ENCODE measurements around the gene BMPR1B. TPM values are rescaled to one million over a fixed set of nuclear protein-coding genes. Genes with fewer than 3 reads are reported as not detected.
"Not testable (repeated sequence)": the region's sequence is repeated elsewhere in the genome, so short reads cannot be mapped to it uniquely, and the experiment has no call there.

BMPR1B gene
- total RNA-seq, 1 experiment from 2014 or later, result 0.42 TPM

GRCh38 chr4:95050980-95051701 is 293.4 kb downstream of the BMPR1B start:
- Histone ChIP-seq H3K36me3 (replicated peaks; ENCODE audit: control insufficient read depth, insufficient read depth, low read length) (no peaks in the 10 kb centered on the region), H3K4me3 (ENCODE audit: insufficient read depth, low read depth, low read length) (no peak overlapping the region), H3K27me3 (ENCODE audit: control insufficient read depth, insufficient read depth, low read length) (no peaks in the 10 kb centered on the region)
- DNase-seq, result no peak

DNA sequence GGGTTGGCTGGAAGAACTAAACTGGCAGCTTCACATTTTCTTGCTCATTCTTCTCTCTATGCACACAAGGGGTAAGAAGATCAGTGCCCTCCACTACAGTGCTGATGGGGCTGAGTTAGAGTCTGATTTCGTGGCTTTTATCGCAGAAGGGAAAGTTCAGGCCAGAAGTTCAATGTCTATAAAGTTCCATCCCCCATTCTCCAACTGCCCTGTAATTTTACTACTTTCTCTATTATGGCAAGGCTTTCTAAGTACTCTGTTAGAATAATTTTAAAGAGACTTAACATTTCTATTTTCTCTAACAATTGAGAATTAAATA is 293.9 kb downstream of the BMPR1B start:
- H3K4me3 ChIP-seq (ENCODE audit: insufficient read depth, low read depth, low read length), result no peak overlapping the region
- DNase-seq, result no peak

DNA sequence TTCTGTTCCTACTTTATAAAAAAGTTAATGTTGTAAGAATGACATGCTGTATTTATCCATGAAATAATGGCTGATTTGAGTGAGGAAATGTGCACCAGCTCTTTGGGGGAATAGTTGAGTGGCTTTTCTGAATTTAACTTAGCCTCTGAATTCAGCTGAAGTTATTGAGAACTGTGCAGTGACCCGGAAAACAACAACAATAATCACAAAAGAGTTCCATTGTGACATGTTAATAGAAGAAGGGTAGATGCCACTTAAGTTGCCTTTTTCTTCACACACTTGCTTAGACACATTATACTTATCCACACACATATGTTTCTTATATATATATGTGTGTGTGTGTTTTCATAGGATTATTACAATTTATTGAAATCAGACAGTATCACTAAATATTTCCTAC is 301.2 kb downstream of the BMPR1B start:
- DNase-seq, result no peak
- no peaks in the 10 kb centered on the region for H3K36me3 ChIP-seq (replicated peaks; ENCODE audit: control insufficient read depth, insufficient read depth, low read length)
- no peaks in the 10 kb centered on the region for H3K27me3 ChIP-seq (ENCODE audit: control insufficient read depth, insufficient read depth, low read length)
- no peak overlapping the region for H3K4me3 ChIP-seq (ENCODE audit: insufficient read depth, low read depth, low read length)

More for the DNA sequence above, 293.9 kb downstream of the BMPR1B start:
- Histone ChIP-seq H3K27me3 (ENCODE audit: control insufficient read depth, insufficient read depth, low read length) (no peaks in the 10 kb centered on the region), H3K36me3 (replicated peaks; ENCODE audit: control insufficient read depth, insufficient read depth, low read length) (no peaks in the 10 kb centered on the region)

DNA sequence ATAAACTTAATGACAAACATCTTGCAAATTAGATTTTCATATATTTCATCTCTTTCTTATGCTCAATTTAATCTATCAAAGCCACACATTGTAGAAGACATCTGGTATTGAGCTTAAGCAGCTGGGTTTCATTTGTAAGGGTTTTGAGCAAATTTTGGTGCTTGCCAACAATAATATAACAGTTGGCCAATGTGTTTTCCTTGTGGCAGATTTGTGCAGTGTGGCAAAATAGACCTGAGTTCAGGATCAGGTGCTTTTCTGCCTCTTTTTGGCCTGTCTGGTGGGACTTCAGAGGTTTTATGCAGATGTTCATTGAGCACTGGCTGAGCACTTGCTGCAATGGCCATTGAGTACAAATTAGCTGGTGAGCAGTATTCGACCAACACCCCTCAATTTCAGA is 301.9 kb downstream of the BMPR1B start:
- Histone ChIP-seq H3K36me3 (replicated peaks; ENCODE audit: control insufficient read depth, insufficient read depth, low read length) (no peaks in the 10 kb centered on the region), H3K27me3 (ENCODE audit: control insufficient read depth, insufficient read depth, low read length) (no peaks in the 10 kb centered on the region), H3K4me3 (ENCODE audit: insufficient read depth, low read depth, low read length) (no peak overlapping the region)
- DNase-seq, result no peak

DNA sequence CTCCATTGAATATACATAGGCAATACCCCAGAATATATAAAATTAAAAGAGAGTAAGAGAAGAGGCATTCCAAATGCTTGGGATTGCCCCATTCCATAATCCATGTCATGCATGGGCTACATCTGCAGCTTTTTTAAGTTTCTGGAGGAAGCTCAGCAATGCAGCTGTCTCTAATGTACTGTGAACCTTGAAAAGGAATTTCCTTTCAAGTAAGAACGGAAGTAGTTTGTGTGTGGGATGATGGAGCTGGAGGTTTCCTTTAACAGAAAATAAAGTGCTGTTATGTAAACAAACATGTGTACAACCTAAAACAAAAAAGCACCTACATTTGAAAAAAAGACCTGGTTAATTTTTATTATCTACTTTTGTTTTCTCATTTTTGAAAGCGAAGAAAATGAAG is 303.5 kb downstream of the BMPR1B start:
- no peak for DNase-seq
- H3K27me3 ChIP-seq (ENCODE audit: control insufficient read depth, insufficient read depth, low read length), result no peaks in the 10 kb centered on the region
- no peaks in the 10 kb centered on the region for H3K36me3 ChIP-seq (replicated peaks; ENCODE audit: control insufficient read depth, insufficient read depth, low read length)
- no peak overlapping the region for H3K4me3 ChIP-seq (ENCODE audit: insufficient read depth, low read depth, low read length)

DNA sequence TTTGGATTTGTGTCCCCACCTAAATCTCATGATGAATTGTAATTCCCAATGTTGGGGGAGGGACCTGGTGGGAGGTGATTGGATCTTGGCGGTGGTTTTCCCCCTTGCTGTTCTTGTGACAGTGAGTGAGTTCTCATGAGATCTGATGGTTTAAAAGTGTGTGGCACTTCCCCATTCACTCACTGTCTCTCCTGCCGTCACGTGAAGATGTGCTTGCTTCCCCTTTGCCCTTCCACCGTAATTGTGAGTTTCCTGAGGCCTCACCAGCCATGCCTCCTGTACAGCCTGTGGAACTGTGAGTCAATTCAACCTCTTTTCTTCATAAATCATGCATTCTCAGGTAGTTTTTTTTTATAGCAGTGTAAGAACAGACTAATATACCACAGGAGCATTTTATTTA is 304.0 kb downstream of the BMPR1B start:
- H3K36me3 ChIP-seq (replicated peaks; ENCODE audit: control insufficient read depth, insufficient read depth, low read length); DNase-seq; H3K27me3 ChIP-seq (ENCODE audit: control insufficient read depth, insufficient read depth, low read length); H3K4me3 ChIP-seq (ENCODE audit: insufficient read depth, low read depth, low read length): not testable (repeated sequence)

GRCh38 chr4:95066050-95066449 is 308.3 kb downstream of the BMPR1B start:
- H3K27me3 ChIP-seq (ENCODE audit: control insufficient read depth, insufficient read depth, low read length), result no peaks in the 10 kb centered on the region
- H3K36me3 ChIP-seq (replicated peaks; ENCODE audit: control insufficient read depth, insufficient read depth, low read length), result no peaks in the 10 kb centered on the region
- DNase-seq, result no peak
- no peak overlapping the region for H3K4me3 ChIP-seq (ENCODE audit: insufficient read depth, low read depth, low read length)

- Histone ChIP-seq H3K4me3 (ENCODE audit: insufficient read depth, low read depth, low read length) (no peak overlapping the region), H3K36me3 (replicated peaks; ENCODE audit: control insufficient read depth, insufficient read depth, low read length) (no peaks in the 10 kb centered on the region), H3K27me3 (ENCODE audit: control insufficient read depth, insufficient read depth, low read length) (no peaks in the 10 kb centered on the region)
- no peak for DNase-seq
These were observed 310.6 kb downstream of the BMPR1B start for GRCh38 chr4:95068401-95068800.

- Histone ChIP-seq H3K27me3 (ENCODE audit: control insufficient read depth, insufficient read depth, low read length) (no peaks in the 10 kb centered on the region), H3K4me3 (ENCODE audit: insufficient read depth, low read depth, low read length) (no peak overlapping the region), H3K36me3 (replicated peaks; ENCODE audit: control insufficient read depth, insufficient read depth, low read length) (no peaks in the 10 kb centered on the region)
- DNase-seq, result no peak
These were observed 311.2 kb downstream of the BMPR1B start for GRCh38 chr4:95068818-95069478.

- Histone ChIP-seq H3K27me3 (ENCODE audit: control insufficient read depth, insufficient read depth, low read length) (no peaks in the 10 kb centered on the region), H3K36me3 (replicated peaks; ENCODE audit: control insufficient read depth, insufficient read depth, low read length) (no peaks in the 10 kb centered on the region), H3K4me3 (ENCODE audit: insufficient read depth, low read depth, low read length) (no peak overlapping the region)
- DNase-seq, result no peak
These were observed 314.1 kb downstream of the BMPR1B start for GRCh38 chr4:95071851-95072250.

DNA sequence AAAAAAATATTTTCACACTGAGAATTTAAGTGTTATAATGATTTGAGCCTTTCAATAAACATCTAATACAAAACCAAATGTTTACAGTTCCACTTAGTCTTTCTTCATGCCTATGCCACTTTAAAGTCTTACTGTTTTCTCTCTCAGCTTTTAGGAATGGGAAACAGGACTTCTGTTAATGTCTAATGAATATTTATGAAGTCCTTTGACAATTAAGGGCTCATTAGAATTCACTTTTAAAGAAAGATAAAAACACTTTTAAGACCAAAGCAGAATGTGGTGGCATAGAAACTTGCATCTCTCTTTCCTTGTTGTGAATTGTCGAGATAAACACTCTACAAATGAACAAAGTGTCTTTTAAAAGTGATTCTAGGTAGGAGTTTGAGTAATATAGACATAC is 315.9 kb downstream of the BMPR1B start:
- no peak overlapping the region for H3K4me3 ChIP-seq (ENCODE audit: insufficient read depth, low read depth, low read length)
- H3K36me3 ChIP-seq (replicated peaks; ENCODE audit: control insufficient read depth, insufficient read depth, low read length), result no peaks in the 10 kb centered on the region
- DNase-seq, result no peak
- H3K27me3 ChIP-seq (ENCODE audit: control insufficient read depth, insufficient read depth, low read length), result no peaks in the 10 kb centered on the region

- Histone ChIP-seq H3K4me3 (ENCODE audit: insufficient read depth, low read depth, low read length) (no peak overlapping the region), H3K36me3 (replicated peaks; ENCODE audit: control insufficient read depth, insufficient read depth, low read length) (no peaks in the 10 kb centered on the region), H3K27me3 (ENCODE audit: control insufficient read depth, insufficient read depth, low read length) (no peaks in the 10 kb centered on the region)
- DNase-seq, result no peak
These were observed 320.1 kb downstream of the BMPR1B start for GRCh38 chr4:95077864-95078263.

GRCh38 chr4:95080969-95081368 is 323.2 kb downstream of the BMPR1B start:
- DNase-seq, result no peak
- Histone ChIP-seq H3K36me3 (replicated peaks; ENCODE audit: control insufficient read depth, insufficient read depth, low read length) (no peaks in the 10 kb centered on the region), H3K27me3 (ENCODE audit: control insufficient read depth, insufficient read depth, low read length) (no peaks in the 10 kb centered on the region), H3K4me3 (ENCODE audit: insufficient read depth, low read depth, low read length) (no peak overlapping the region)

DNA sequence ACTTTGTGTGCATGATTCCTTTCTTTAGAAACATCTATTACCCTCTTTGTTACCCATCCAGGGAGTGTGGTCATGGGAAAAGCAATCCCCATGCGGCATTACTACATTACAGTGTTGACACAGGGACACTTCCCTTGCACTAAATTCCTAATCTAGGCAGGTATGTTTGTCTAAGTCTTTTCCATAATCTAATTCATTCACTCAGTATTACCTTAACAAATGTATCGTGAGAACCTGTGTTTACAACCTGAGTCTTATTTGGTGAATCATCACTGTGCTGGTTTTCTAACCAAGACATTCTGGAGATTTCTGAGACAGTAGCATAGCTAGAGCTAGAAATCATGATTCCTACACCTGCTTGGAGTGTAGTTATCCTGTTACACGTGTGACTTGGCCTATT is 326.8 kb downstream of the BMPR1B start:
- H3K4me3 ChIP-seq (ENCODE audit: insufficient read depth, low read depth, low read length), result no peak overlapping the region
- H3K27me3 ChIP-seq (ENCODE audit: control insufficient read depth, insufficient read depth, low read length), result no peaks in the 10 kb centered on the region
- no peak for DNase-seq
- H3K36me3 ChIP-seq (replicated peaks; ENCODE audit: control insufficient read depth, insufficient read depth, low read length), result no peaks in the 10 kb centered on the region

GRCh38 chr4:95085124-95085833 is 327.5 kb downstream of the BMPR1B start:
- H3K4me3 ChIP-seq (ENCODE audit: insufficient read depth, low read depth, low read length), result no peak overlapping the region
- DNase-seq, result peak; percentile 1
- no peaks in the 10 kb centered on the region for H3K36me3 ChIP-seq (replicated peaks; ENCODE audit: control insufficient read depth, insufficient read depth, low read length)
- no peaks in the 10 kb centered on the region for H3K27me3 ChIP-seq (ENCODE audit: control insufficient read depth, insufficient read depth, low read length)
